ENCODE results near the gene GHRH.
A peak's percentile ranks its signal among the peaks of the same experiment; 100 is the strongest.

Gene GHRH

GRCh38 chr20:37291724-37292126 lies 30.1 kb upstream of the GHRH start:
- FAIRE-seq (peak; percentile 54), DNase-seq (ENCODE audit: insufficient read length, low spot score) (no peak)
- 0 out of 2 replicates have a peak, but pooled peaks have one; percentile 44 for TF ChIP-seq TAF1 (IDR thresholded peaks at IDR 0.05; ENCODE audit: low read depth, low read length)
- peak; percentile 28; the same call in 1 of the 2 replicates for TF ChIP-seq POLR2A (IDR thresholded peaks at IDR 0.05; ENCODE audit: low read depth, low read length)
- TF ChIP-seq SPI1 (IDR thresholded peaks at IDR 0.05; ENCODE audit: low read depth, low read length): no peak
- TF ChIP-seq POLR2AphosphoS5 (IDR thresholded peaks at IDR 0.05; ENCODE audit: low read depth, low read length): peak; percentile 46; the same call in 1 of the 2 replicates
- peak; percentile 87 for TF ChIP-seq PAX5 (IDR thresholded peaks at IDR 0.05; ENCODE audit: insufficient read depth, low read length, severe bottlenecking)
- no peak for TF ChIP-seq POU2F2 (IDR thresholded peaks at IDR 0.05; ENCODE audit: low read depth, low read length)

GRCh38 chr20:37290158-37290810 lies 28.7 kb upstream of the GHRH start:
- TF ChIP-seq POLR2A (IDR thresholded peaks at IDR 0.05; ENCODE audit: low read depth, low read length) (no peak), PAX5 (IDR thresholded peaks at IDR 0.05; ENCODE audit: insufficient read depth, low read length, severe bottlenecking) (no peak), SPI1 (IDR thresholded peaks at IDR 0.05; ENCODE audit: low read depth, low read length) (no peak), POU2F2 (IDR thresholded peaks at IDR 0.05; ENCODE audit: low read depth, low read length) (no peak), TAF1 (IDR thresholded peaks at IDR 0.05; ENCODE audit: low read depth, low read length) (no peak), POLR2AphosphoS5 (IDR thresholded peaks at IDR 0.05; ENCODE audit: low read depth, low read length) (no peak)

GRCh38 chr20:37288091-37288490 lies 26.5 kb upstream of the GHRH start:
- no peak for FAIRE-seq
- TF ChIP-seq SPI1 (IDR thresholded peaks at IDR 0.05; ENCODE audit: low read depth, low read length) (0 out of 2 replicates have a peak, but pooled peaks have one; percentile 26), PAX5 (IDR thresholded peaks at IDR 0.05; ENCODE audit: insufficient read depth, low read length, severe bottlenecking) (no peak)
- DNase-seq (ENCODE audit: insufficient read length, low spot score): no peak

More at GRCh38 chr20:37290158-37290810, 28.7 kb upstream of the GHRH start:
- DNase-seq (ENCODE audit: insufficient read length, low spot score) (no peak), FAIRE-seq (no peak)

- no peak for FAIRE-seq
- DNase-seq (ENCODE audit: insufficient read length, low spot score): no peak
- TF ChIP-seq POLR2A (IDR thresholded peaks at IDR 0.05; ENCODE audit: low read depth, low read length) (no peak), POLR2AphosphoS5 (IDR thresholded peaks at IDR 0.05; ENCODE audit: low read depth, low read length) (no peak), SPI1 (IDR thresholded peaks at IDR 0.05; ENCODE audit: low read depth, low read length) (no peak), POU2F2 (IDR thresholded peaks at IDR 0.05; ENCODE audit: low read depth, low read length) (no peak)
Measured at GRCh38 chr20:37285664-37286374, 24.2 kb upstream of the GHRH start.

GRCh38 chr20:37284691-37285161 lies 23.1 kb upstream of the GHRH start:
- FAIRE-seq: no peak

GRCh38 chr20:37283530-37284195 lies 22.0 kb upstream of the GHRH start:
- FAIRE-seq (no peak), DNase-seq (ENCODE audit: insufficient read length, low spot score) (no peak)
- TF ChIP-seq TAF1 (IDR thresholded peaks at IDR 0.05; ENCODE audit: low read depth, low read length): no peak
- TF ChIP-seq SPI1 (IDR thresholded peaks at IDR 0.05; ENCODE audit: low read depth, low read length): no peak
- no peak for TF ChIP-seq POLR2AphosphoS5 (IDR thresholded peaks at IDR 0.05; ENCODE audit: low read depth, low read length)
- no peak for TF ChIP-seq POLR2A (IDR thresholded peaks at IDR 0.05; ENCODE audit: low read depth, low read length)
- TF ChIP-seq PAX5 (IDR thresholded peaks at IDR 0.05; ENCODE audit: insufficient read depth, low read length, severe bottlenecking): no peak
- TF ChIP-seq POU2F2 (IDR thresholded peaks at IDR 0.05; ENCODE audit: low read depth, low read length): no peak

More at GRCh38 chr20:37284691-37285161, 23.1 kb upstream of the GHRH start:
- TF ChIP-seq POLR2AphosphoS5 (IDR thresholded peaks at IDR 0.05; ENCODE audit: low read depth, low read length) (no peak), PAX5 (IDR thresholded peaks at IDR 0.05; ENCODE audit: insufficient read depth, low read length, severe bottlenecking) (no peak), POLR2A (IDR thresholded peaks at IDR 0.05; ENCODE audit: low read depth, low read length) (no peak), POU2F2 (IDR thresholded peaks at IDR 0.05; ENCODE audit: low read depth, low read length) (no peak), TAF1 (IDR thresholded peaks at IDR 0.05; ENCODE audit: low read depth, low read length) (no peak), SPI1 (IDR thresholded peaks at IDR 0.05; ENCODE audit: low read depth, low read length) (no peak)
- DNase-seq (ENCODE audit: insufficient read length, low spot score): no peak

- TF ChIP-seq TAF1 (IDR thresholded peaks at IDR 0.05; ENCODE audit: low read depth, low read length) (no peak), SPI1 (IDR thresholded peaks at IDR 0.05; ENCODE audit: low read depth, low read length) (no peak), POU2F2 (IDR thresholded peaks at IDR 0.05; ENCODE audit: low read depth, low read length) (no peak), POLR2A (IDR thresholded peaks at IDR 0.05; ENCODE audit: low read depth, low read length) (no peak), PAX5 (IDR thresholded peaks at IDR 0.05; ENCODE audit: insufficient read depth, low read length, severe bottlenecking) (no peak), POLR2AphosphoS5 (IDR thresholded peaks at IDR 0.05; ENCODE audit: low read depth, low read length) (no peak)
- FAIRE-seq (no peak), DNase-seq (ENCODE audit: insufficient read length, low spot score) (no peak)
Measured at GRCh38 chr20:37282556-37282955, 20.9 kb upstream of the GHRH start.

- TF ChIP-seq PAX5 (IDR thresholded peaks at IDR 0.05; ENCODE audit: insufficient read depth, low read length, severe bottlenecking): no peak
- no peak for TF ChIP-seq POU2F2 (IDR thresholded peaks at IDR 0.05; ENCODE audit: low read depth, low read length)
- no peak for TF ChIP-seq POLR2AphosphoS5 (IDR thresholded peaks at IDR 0.05; ENCODE audit: low read depth, low read length)
- no peak for TF ChIP-seq POLR2A (IDR thresholded peaks at IDR 0.05; ENCODE audit: low read depth, low read length)
- TF ChIP-seq TAF1 (IDR thresholded peaks at IDR 0.05; ENCODE audit: low read depth, low read length): no peak
- TF ChIP-seq SPI1 (IDR thresholded peaks at IDR 0.05; ENCODE audit: low read depth, low read length): no peak
- DNase-seq (ENCODE audit: insufficient read length, low spot score) (no peak), FAIRE-seq (no peak)
Measured at GRCh38 chr20:37280403-37280802, 18.8 kb upstream of the GHRH start.

GRCh38 chr20:37279820-37280219 lies 18.2 kb upstream of the GHRH start:
- DNase-seq (ENCODE audit: insufficient read length, low spot score): no peak
- TF ChIP-seq POLR2A (IDR thresholded peaks at IDR 0.05; ENCODE audit: low read depth, low read length) (no peak), SPI1 (IDR thresholded peaks at IDR 0.05; ENCODE audit: low read depth, low read length) (no peak), POLR2AphosphoS5 (IDR thresholded peaks at IDR 0.05; ENCODE audit: low read depth, low read length) (no peak), PAX5 (IDR thresholded peaks at IDR 0.05; ENCODE audit: insufficient read depth, low read length, severe bottlenecking) (no peak), POU2F2 (IDR thresholded peaks at IDR 0.05; ENCODE audit: low read depth, low read length) (no peak), TAF1 (IDR thresholded peaks at IDR 0.05; ENCODE audit: low read depth, low read length) (no peak)
- FAIRE-seq: no peak
